HCT116 (cell line): Measurements from ENCODE around the gene SETD1B. TPM values are rescaled to one million over a fixed set of nuclear protein-coding genes. Genes with fewer than 3 reads are reported as not detected.

ENCODE experiments used
- ATAC-seq: fragments of 200-7000 bp; cut with Tn5 transposase; 2 replicates; pipeline ENCODE4 v1.9.1; 2020; ENCODE audit warnings: mild to moderate bottlenecking, moderate library complexity
- BruUV-seq: library from RNA; stranded (reverse); fragments of 400-500 nt; replicated peaks from 2 replicates; lab custom pipeline; 2021; lab: Mats Ljungman, UMichigan
- CTCF ChIA-PET: fragments of 300-600 bp; sonication (Branson Sonifier 250); formaldehyde crosslinking; loops from one replicate; lab custom pipeline; 2021; ENCODE audit warnings: antibody characterized with exemption; lab: Charles Lee
- POLR2A ChIA-PET: fragments of 300-600, 350-600 bp; sonication (Branson Sonifier 250); formaldehyde crosslinking; loops from one replicate; lab custom pipeline; 2021; ENCODE audit warnings: antibody characterized with exemption; lab: Charles Lee
- RAD21 ChIA-PET, 2 experiments: fragments of 300-600 bp; sonication (Branson Sonifier 250); formaldehyde crosslinking; loops; one replicate each; lab custom pipeline; 2023; ENCODE audit warnings: low total read pairs in 2 of 2; ENCODE audit not compliant: uncharacterized antibody in 2 of 2, unreplicated experiment in 2 of 2, low non-redundant PET in 1 of 2; lab: Charles Lee
- DNase-seq: peaks from one replicate; pipeline ENCODE4 v3.0.0-alpha.2; 2010; ENCODE audit warnings: low read depth, low spot score
- H2AFZ ChIP-seq: fragments of 200-600 bp; shearing (Covaris generic), sonication (generic); 2 replicates; pipeline ENCODE4 v1.6.1; 2017; ENCODE audit warnings: low read depth, mixed run types, mixed read lengths, antibody characterized with exemption, low read length; ENCODE audit not compliant: poor library complexity, severe bottlenecking
- H3K27ac ChIP-seq: 2 replicates; pipeline ENCODE4 v1.5.1; 2012; ENCODE audit warnings: low read depth, low read length
- H3K27me3 ChIP-seq: fragments of 200-600 bp; sonication (generic); 2 replicates; pipeline ENCODE4 v1.6.1; 2016; ENCODE audit warnings: mixed run types, low read length, mixed read lengths; ENCODE audit not compliant: insufficient read depth
- H3K36me3 ChIP-seq, 2 experiments: fragments of 200-500 bp in 1 of 2; fragments of 200-600 bp in 1 of 2; sonication (Bioruptor generic) in 1 of 2; sonication (generic) in 1 of 2; 2 replicates each; pipeline versions ENCODE4 v1.5.1 to v1.6.1; 2014 to 2016; ENCODE audit warnings: low read length in 2 of 2, inconsistent platforms in 1 of 2, mixed read lengths in 1 of 2, mixed run types in 1 of 2; ENCODE audit not compliant: insufficient read depth in 2 of 2, control insufficient read depth in 1 of 2
- H3K4me1 ChIP-seq, 2 experiments: fragments of 200-600 bp in 1 of 2; sonication (generic) in 1 of 2; 2 replicates each; pipeline versions ENCODE4 v1.5.1 to v1.6.1; 2012 to 2017; ENCODE audit warnings: low read length in 2 of 2, inconsistent platforms in 1 of 2, mild to moderate bottlenecking in 1 of 2, mixed read lengths in 1 of 2, mixed run types in 1 of 2, moderate library complexity in 1 of 2; ENCODE audit not compliant: insufficient read depth in 2 of 2, control insufficient read depth in 1 of 2
- H3K4me2 ChIP-seq: fragments of 200-600 bp; sonication (generic); 2 replicates; pipeline ENCODE4 v1.6.1; 2017; ENCODE audit warnings: mixed run types, low read length, mixed read lengths
- H3K4me3 ChIP-seq, 2 experiments: fragments of 200-600 bp in 1 of 2; sonication (generic) in 1 of 2; replicated peaks in 1 of 2; 2 replicates each; pipeline ENCODE4 v1.5.1; 2011 to 2016; ENCODE audit warnings: low read length in 2 of 2, control low read depth in 1 of 2, low read depth in 1 of 2, mild to moderate bottlenecking in 1 of 2, mixed read lengths in 1 of 2, mixed run types in 1 of 2
- H3K79me2 ChIP-seq: fragments of 200-600 bp; sonication (generic); 2 replicates; pipeline ENCODE4 v1.6.1; 2017; ENCODE audit warnings: mild to moderate bottlenecking, mixed run types, low read length, moderate library complexity, mixed read lengths; ENCODE audit not compliant: insufficient read depth
- H3K9ac ChIP-seq: fragments of 200-600 bp; sonication (generic); 2 replicates; pipeline ENCODE4 v1.6.1; 2016; ENCODE audit warnings: low read length, mixed read lengths
- H3K9me2 ChIP-seq: fragments of 200-600 bp; sonication (generic), shearing (Covaris generic); 2 replicates; pipeline ENCODE4 v1.6.1; 2017; ENCODE audit warnings: mixed run types, mild to moderate bottlenecking, moderate library complexity; ENCODE audit not compliant: insufficient read depth
- H3K9me3 ChIP-seq, 2 experiments: fragments of 200-500 bp in 1 of 2; fragments of 200-600 bp in 1 of 2; sonication (Bioruptor generic) in 1 of 2; sonication (generic) in 1 of 2; 2 replicates each; pipeline ENCODE4 v1.6.1; 2014 to 2017; ENCODE audit warnings: low read length in 2 of 2, mixed read lengths in 2 of 2, inconsistent platforms in 1 of 2, low read depth in 1 of 2, mild to moderate bottlenecking in 1 of 2, mixed run types in 1 of 2, moderate library complexity in 1 of 2; ENCODE audit not compliant: control insufficient read depth in 1 of 2, insufficient read depth in 1 of 2
- H4K20me1 ChIP-seq: fragments of 200-600 bp; sonication (generic), shearing (Covaris generic); 2 replicates; pipeline ENCODE4 v1.6.1; 2017; ENCODE audit warnings: mixed run types, mild to moderate bottlenecking, moderate library complexity; ENCODE audit not compliant: insufficient read depth
- ELF1 ChIP-seq: IDR thresholded peaks from 2 replicates; pipeline ENCODE4 v1.6.1; 2012; ENCODE audit warnings: low read depth, borderline replicate concordance
- EZH2 ChIP-seq: fragments of 200-600 bp; sonication (generic); IDR thresholded peaks from 2 replicates; pipeline ENCODE4 v1.6.1; 2017; ENCODE audit warnings: antibody characterized with exemption, mixed run types
- FOSL1 ChIP-seq: IDR thresholded peaks from 2 replicates; pipeline ENCODE4 v1.6.1; 2012; ENCODE audit warnings: low read depth
- POLR2AphosphoS5 ChIP-seq: IDR thresholded peaks from 2 replicates; pipeline ENCODE4 v1.6.1; 2011; ENCODE audit warnings: mild to moderate bottlenecking, low read depth, low read length, moderate library complexity
- SP1 ChIP-seq: IDR thresholded peaks from 2 replicates; pipeline ENCODE4 v1.6.1; 2012; ENCODE audit warnings: low read depth
- TCF7L2 ChIP-seq: IDR thresholded peaks from 2 replicates; pipeline ENCODE4 v1.7.0; 2011; ENCODE audit warnings: borderline replicate concordance, inconsistent platforms; ENCODE audit not compliant: insufficient read depth, insufficient read length; ENCODE audit errors: extremely low read depth
- intact Hi-C: fragments of 100-400 bp; cut with micrococcal nuclease; formaldehyde crosslinking; loops from 2 replicates; pipeline ENCODE4 v1.10.0; 2022
- total RNA-seq: library from RNA; stranded (reverse); gene quantifications from one replicate; pipeline ENCODE4 v1.2.1, GENCODE V29; 2021; ENCODE audit not compliant: unreplicated experiment
- TF ChIP-seq, protein P1 (sequence below): IDR thresholded peaks from 2 replicates; pipeline ENCODE4 v1.6.1; 2012; ENCODE audit warnings: low read depth
- TF ChIP-seq, protein P2 (sequence below), 3 experiments: fragments of 200-600 bp in 1 of 3; sonication (generic) in 1 of 3; IDR thresholded peaks in 2 of 3; conservative IDR thresholded peaks in 1 of 3; 2 replicates each; pipeline ENCODE4 v1.5.1; 2012 to 2017; ENCODE audit warnings: low read depth in 2 of 3, low read length in 2 of 3, antibody characterized with exemption in 1 of 3, borderline replicate concordance in 1 of 3, control low read depth in 1 of 3, mild to moderate bottlenecking in 1 of 3, mixed read lengths in 1 of 3, mixed run types in 1 of 3, moderate library complexity in 1 of 3; ENCODE audit not compliant: insufficient read depth in 1 of 3

The SETD1B gene
- total RNA-seq, 1 experiment from 2014 or later, result 17.5 TPM

DNA sequence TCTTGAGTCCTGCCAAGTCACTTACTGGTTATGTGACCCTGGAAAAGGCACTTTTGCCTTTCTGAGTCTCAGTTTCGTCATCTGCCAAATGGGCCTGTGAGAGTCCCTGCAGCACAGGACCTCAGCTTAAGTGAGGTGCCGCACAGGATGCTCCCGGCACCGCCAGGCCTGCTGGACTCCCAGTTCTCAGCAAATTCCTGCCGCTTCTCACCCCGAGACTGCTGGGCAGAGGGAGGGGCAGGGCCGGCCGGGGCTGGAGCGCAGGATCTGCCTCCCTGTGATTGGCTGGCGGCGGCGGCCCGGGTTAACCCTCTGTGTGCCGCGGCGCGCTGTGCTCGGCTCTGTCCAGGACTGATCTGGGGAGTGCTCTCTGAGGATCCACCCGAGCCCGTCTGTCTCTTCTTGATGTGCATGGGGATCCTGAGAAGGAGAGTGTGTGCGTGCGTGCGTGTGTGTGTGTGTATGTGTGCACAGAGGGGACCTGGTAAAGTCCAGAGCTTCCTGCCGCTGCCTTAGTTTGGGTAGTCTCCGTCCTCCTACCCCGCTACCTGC, 8.6 kb downstream of the SETD1B start:
- ATAC-seq (peak; percentile 85), DNase-seq (no peak)
- no peaks in the 10 kb centered on the region for H3K9me3 ChIP-seq
- CTCF ChIA-PET, result interaction anchor here (0.6 to 3.3 kb wide), 13 partner anchors 10 to 126 kb away, joined by 3 to 149 read pairs (median 4); partner anchors contain the start of genes PSMD9, RHOF and SETD1B
- peak overlapping the region; percentile 76 for H3K4me2 ChIP-seq
- H3K9me2 ChIP-seq, result no peaks in the 10 kb centered on the region
- no peak for TF ChIP-seq TCF7L2
- TF ChIP-seq POLR2AphosphoS5, result peak; percentile 45; the same call in 1 of the 2 replicates
- no peak for TF ChIP-seq SP1
- TF ChIP-seq, all 23 proteins: peak for 1
- Histone ChIP-seq H3K79me2 (peaks cover 73% of the 10 kb centered on the region), H3K27me3 (no peaks in the 10 kb centered on the region), H3K4me1 (peaks cover 6 to 26% of the 10 kb centered on the region in 2 experiments), H3K9ac (peak overlapping the region; percentile 51; the same call in 1 of the 2 replicates), H3K4me3 (peak overlapping the region; percentile 44 to 55), H3K36me3 (peaks cover 24 to 26% of the 10 kb centered on the region in 2 experiments; a peak in 3 of 4 replicates), H4K20me1 (no peaks in the 10 kb centered on the region), H3K27ac (peak overlapping the region; percentile 53), H2AFZ (no peak overlapping the region)
- RAD21 ChIA-PET, result interaction anchor here (1.0 to 1.7 kb wide), 3 partner anchors 15 to 18 kb away, joined by 3 to 26 read pairs (median 22); partner anchors contain the start of gene RHOF (in 1 of the 2)
- no TSS peak for BruUV-seq
- POLR2A ChIA-PET, result interaction anchor here (1.1 to 3.5 kb wide), 5 partner anchors 9 to 76 kb away, joined by 3 to 26 read pairs (median 5); partner anchors contain the start of genes PSMD9 and RHOF
- intact Hi-C loops, result loop anchor here (1.0 kb wide), 2 partner anchors 18 to 76 kb away; partner anchors contain the start of gene PSMD9

DNA sequence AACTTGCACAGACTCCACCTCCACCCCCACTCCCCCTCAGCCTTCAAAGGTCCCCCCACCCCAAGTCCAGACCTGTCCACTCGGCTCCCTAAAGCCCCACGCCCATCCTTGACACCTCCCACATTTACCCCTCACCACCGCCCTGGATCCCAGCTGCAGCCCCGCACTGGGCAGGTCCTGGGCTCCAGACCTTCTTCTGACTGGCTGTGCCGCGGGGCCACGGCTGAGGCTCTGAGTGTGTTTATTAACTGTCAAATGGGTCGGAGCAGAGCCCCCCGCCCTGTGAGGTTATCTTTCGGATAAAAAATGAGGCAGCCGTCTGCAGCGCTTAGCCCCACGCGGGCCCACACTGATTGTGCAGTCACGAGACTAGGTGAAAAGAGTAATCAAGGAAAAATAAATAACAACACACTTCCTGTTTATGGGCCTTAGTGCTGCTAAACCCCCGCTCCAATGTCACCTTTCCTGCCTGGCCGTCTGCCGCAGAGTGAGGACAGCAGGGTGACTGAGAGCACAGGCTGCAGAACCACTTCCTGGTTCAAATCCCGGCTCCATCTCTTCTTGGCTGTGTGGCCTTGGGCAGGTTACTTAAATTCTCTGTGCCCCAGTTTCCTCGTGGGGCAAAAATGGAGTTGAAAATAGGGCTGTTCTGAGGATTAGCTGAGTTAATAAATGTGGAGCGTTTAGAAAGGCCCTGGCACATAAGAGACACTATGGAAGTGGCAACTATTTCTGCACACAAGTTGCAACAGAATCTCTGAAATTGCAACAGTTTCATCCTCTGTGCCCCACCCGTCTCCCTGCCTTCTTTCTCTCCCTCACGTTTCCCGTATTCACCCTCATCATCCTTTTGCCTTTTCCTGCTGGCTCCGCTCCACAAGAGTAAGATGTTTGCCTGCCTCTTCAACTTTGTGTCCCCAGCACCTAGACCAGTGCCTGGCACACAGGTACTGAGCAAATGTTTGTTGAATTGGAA, 9.4 kb downstream of the SETD1B start:
- intact Hi-C loops, result loop anchor here (1.0 kb wide), 2 partner anchors 19 to 75 kb away; partner anchors contain the start of gene PSMD9
- H3K4me2 ChIP-seq, result peak overlapping the region; percentile 76
- ATAC-seq (no peak), DNase-seq (no peak)
- no peaks in the 10 kb centered on the region for H3K27me3 ChIP-seq
- BruUV-seq, result no TSS peak
- peaks cover 6 to 26% of the 10 kb centered on the region in 2 experiments for H3K4me1 ChIP-seq
- ChIA-PET CTCF (interaction anchor here (3.3 kb wide), 1 partner anchor 17 kb away, joined by 149 read pairs; the partner anchor contains the start of gene RHOF), POLR2A (interaction anchor here (1.3 kb wide), 1 partner anchor 75 kb away, joined by 3 read pairs; the partner anchor contains the start of gene PSMD9), RAD21 (interaction anchor here in 1 of 2 experiments (1.5 kb wide), 1 partner anchor 18 kb away, joined by 22 read pairs; the partner anchor contains the start of gene RHOF)
- peaks cover 29 to 33% of the 10 kb centered on the region in 2 experiments; a peak in 3 of 4 replicates for H3K36me3 ChIP-seq
- H3K9me2 ChIP-seq, result no peaks in the 10 kb centered on the region
- no peak overlapping the region for H3K4me3 ChIP-seq
- no peaks in the 10 kb centered on the region for H3K9me3 ChIP-seq
- H3K9ac ChIP-seq, result no peak overlapping the region
- peaks cover 68% of the 10 kb centered on the region for H3K79me2 ChIP-seq
- no peaks in the 10 kb centered on the region for H4K20me1 ChIP-seq
- no peak overlapping the region for H2AFZ ChIP-seq
- H3K27ac ChIP-seq, result peak overlapping the region; percentile 53
- TF ChIP-seq, protein P1, sequence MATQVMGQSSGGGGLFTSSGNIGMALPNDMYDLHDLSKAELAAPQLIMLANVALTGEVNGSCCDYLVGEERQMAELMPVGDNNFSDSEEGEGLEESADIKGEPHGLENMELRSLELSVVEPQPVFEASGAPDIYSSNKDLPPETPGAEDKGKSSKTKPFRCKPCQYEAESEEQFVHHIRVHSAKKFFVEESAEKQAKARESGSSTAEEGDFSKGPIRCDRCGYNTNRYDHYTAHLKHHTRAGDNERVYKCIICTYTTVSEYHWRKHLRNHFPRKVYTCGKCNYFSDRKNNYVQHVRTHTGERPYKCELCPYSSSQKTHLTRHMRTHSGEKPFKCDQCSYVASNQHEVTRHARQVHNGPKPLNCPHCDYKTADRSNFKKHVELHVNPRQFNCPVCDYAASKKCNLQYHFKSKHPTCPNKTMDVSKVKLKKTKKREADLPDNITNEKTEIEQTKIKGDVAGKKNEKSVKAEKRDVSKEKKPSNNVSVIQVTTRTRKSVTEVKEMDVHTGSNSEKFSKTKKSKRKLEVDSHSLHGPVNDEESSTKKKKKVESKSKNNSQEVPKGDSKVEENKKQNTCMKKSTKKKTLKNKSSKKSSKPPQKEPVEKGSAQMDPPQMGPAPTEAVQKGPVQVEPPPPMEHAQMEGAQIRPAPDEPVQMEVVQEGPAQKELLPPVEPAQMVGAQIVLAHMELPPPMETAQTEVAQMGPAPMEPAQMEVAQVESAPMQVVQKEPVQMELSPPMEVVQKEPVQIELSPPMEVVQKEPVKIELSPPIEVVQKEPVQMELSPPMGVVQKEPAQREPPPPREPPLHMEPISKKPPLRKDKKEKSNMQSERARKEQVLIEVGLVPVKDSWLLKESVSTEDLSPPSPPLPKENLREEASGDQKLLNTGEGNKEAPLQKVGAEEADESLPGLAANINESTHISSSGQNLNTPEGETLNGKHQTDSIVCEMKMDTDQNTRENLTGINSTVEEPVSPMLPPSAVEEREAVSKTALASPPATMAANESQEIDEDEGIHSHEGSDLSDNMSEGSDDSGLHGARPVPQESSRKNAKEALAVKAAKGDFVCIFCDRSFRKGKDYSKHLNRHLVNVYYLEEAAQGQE, result no peak
- TF ChIP-seq FOSL1 (no peak), EZH2 (no peak), ELF1 (no peak)
- TF ChIP-seq, protein P2, sequence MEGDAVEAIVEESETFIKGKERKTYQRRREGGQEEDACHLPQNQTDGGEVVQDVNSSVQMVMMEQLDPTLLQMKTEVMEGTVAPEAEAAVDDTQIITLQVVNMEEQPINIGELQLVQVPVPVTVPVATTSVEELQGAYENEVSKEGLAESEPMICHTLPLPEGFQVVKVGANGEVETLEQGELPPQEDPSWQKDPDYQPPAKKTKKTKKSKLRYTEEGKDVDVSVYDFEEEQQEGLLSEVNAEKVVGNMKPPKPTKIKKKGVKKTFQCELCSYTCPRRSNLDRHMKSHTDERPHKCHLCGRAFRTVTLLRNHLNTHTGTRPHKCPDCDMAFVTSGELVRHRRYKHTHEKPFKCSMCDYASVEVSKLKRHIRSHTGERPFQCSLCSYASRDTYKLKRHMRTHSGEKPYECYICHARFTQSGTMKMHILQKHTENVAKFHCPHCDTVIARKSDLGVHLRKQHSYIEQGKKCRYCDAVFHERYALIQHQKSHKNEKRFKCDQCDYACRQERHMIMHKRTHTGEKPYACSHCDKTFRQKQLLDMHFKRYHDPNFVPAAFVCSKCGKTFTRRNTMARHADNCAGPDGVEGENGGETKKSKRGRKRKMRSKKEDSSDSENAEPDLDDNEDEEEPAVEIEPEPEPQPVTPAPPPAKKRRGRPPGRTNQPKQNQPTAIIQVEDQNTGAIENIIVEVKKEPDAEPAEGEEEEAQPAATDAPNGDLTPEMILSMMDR (IDR thresholded peaks at IDR 0.05 in 2 of 3, conservative IDR thresholded peaks at IDR 0.05 in 1 of 3; ENCODE audit: borderline replicate concordance in 1 of 3, insufficient read depth in 1 of 3, low read depth in 2 of 3, low read length in 2 of 3), result no peak
